NCI-H1105 treated with DMSO at 0.1 percent for 48 hours (cell line): Measurements from ENCODE around the gene CBLL2.
"Not testable (repeated sequence)": the region's sequence is repeated elsewhere in the genome, so short reads cannot be mapped to it uniquely, and the experiment has no call there.

Source experiments
- DNase-seq: peaks from one replicate; lab custom pipeline; 2025; lab: John Stamatoyannopoulos, UW

Gene CBLL2, protein sequence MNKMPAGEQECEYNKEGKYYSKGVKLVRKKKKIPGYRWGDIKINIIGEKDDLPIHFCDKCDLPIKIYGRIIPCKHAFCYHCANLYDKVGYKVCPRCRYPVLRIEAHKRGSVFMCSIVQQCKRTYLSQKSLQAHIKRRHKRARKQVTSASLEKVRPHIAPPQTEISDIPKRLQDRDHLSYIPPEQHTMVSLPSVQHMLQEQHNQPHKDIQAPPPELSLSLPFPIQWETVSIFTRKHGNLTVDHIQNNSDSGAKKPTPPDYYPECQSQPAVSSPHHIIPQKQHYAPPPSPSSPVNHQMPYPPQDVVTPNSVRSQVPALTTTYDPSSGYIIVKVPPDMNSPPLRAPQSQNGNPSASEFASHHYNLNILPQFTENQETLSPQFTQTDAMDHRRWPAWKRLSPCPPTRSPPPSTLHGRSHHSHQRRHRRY

GRCh38 chrX:22272613-22273012 lies at the start of gene CBLL2:
TSS of gene CBLL2 (plus strand) at chrX:22272913. CDS start at chrX:22272992, 79 bp downstream.
- no peak for DNase-seq

DNA sequence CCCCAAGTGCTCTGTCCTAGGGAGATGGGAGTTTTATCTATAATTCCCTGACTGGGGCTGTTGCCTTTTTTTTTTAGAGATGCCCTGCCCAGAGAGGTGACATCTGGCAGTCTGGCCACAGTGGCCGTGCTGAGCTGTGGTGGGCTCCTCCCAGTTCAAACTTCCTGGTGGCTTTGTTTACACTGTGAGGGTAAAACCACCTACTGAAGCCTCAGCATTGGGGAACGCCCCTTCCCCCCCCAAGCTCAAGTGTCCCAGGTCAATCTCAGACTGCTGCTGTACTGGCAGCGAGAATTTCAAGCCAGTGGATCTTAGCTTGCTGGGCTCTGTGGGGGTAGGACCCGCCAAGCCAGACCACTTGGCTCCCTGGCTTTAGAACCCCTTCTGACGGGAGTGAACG lies 38.3 kb upstream of the CBLL2 start:
- DNase-seq, result no peak

DNA sequence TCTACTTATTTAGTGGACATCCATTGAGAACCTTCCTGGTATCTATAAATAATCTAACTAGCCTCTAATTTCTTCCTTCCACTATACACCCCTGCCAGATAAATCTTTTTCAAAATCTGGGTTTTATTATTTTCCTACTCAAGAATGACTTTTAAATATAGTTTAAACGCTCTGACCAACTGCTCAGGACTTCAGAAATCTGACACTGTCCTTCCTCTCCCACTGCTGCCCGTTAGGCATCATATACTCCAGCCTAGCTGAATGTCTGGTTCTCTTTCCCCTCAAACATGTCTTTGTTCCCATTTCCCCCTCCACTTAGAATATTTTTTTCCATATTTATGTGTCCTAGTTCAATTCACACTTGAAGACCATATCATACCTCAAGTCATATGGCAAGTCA lies 35.2 kb upstream of the CBLL2 start:
- no peak for DNase-seq

DNA sequence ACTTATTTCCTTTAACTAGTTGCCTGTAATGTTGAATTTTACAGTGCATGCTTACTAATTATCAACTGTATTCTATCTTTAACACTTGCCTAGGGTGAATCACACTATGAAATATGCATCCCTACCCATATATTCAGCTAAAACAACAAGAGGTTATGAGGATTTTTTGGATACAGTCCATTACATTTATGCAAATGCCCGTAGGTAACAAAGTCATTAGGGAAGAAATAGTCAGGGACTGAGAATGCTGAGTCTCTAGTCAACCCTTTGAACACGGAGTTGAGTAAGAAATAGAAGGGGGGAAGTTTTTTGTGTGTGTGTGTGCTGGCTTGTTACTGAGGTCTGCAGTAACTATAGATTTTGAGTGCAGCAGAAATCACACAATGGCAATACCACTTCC lies 26.1 kb upstream of the CBLL2 start:
- DNase-seq, result no peak

- no peak for DNase-seq
These were observed 25.5 kb upstream of the CBLL2 start for GRCh38 chrX:22247169-22247568.

DNA sequence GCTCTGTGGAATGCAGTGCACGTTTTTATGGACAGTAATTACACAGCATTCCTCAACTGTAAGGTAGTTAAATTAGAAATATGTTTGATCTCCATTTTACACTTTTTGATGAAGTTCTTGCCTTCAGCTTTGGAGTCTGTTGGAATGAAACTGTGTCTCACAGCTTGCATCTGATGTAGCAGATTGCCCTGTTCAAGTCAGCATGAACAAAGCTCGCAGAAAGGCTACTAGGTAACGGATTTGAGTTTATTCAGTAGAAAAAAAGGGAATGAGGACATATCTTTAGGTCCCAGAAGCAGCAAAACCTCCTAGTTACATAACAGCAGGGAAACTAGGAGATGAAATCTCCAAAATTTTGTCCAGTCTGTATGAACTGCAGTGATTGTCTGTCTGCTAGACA lies 24.3 kb upstream of the CBLL2 start:
- no peak for DNase-seq

- DNase-seq, result no peak
These were observed 23.3 kb upstream of the CBLL2 start for GRCh38 chrX:22249371-22249770.

GRCh38 chrX:22268706-22269105 lies 4.0 kb upstream of the CBLL2 start:
- DNase-seq, result no peak

DNA sequence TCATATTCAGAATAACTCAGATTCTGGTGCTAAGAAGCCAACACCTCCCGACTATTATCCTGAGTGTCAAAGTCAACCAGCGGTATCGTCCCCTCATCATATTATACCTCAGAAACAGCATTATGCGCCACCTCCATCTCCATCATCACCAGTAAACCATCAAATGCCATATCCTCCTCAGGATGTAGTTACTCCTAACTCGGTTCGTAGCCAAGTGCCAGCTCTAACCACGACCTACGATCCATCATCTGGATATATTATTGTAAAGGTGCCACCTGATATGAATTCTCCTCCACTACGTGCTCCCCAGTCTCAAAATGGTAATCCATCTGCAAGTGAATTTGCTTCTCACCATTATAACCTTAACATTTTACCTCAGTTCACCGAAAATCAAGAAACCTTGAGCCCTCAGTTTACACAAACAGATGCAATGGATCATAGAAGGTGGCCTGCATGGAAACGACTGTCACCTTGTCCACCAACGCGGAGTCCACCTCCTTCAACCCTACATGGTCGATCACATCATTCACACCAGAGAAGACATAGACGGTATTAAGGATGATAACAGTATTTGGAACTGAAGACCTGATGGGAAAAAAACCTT lies 1.1 kb downstream of the CBLL2 start:
- no peak for DNase-seq

DNA sequence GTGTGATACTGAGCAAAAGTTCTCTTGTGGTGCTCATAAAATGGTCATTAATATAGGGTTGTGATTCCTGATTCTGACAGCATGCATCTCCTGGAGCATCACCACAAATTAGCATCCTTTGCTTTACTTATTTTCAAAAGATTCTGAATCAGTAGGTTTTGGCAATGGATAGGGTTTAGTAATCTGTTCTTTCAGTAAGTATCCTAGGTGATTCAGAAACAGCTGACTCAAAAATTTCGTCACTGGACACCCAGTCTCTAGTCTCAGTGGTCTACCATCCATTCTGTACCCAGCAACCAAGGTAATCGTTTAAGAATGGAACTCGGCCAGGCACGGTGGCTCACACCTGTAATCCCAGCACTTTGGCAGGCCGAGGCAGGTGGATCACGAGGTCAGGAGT lies 4.1 kb downstream of the CBLL2 start:
- no peak for DNase-seq

DNA sequence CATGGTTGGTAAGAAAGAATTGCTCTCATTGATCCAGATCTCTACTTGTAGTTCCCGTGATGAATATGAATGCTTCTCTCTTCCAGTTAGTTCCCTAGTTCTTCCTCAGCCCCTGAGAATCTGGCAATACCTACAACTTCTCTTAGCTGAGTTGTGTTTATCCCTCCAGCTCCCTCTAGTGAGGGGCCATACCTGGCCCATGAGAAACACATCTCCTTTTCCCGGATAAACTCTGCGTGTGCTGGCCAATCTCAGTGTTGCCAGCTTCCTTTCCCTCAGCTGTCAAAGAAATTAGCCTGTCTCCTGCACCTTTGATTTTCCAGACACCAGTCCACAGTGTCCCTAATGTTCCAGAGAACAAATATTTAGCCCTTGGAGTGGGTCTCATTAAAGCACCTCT lies 5.7 kb downstream of the CBLL2 start:
- no peak for DNase-seq

GRCh38 chrX:22289209-22289608 lies 16.5 kb downstream of the CBLL2 start:
- not testable (repeated sequence) for DNase-seq

GRCh38 chrX:22296871-22297270 lies 24.2 kb downstream of the CBLL2 start:
- no peak for DNase-seq

DNA sequence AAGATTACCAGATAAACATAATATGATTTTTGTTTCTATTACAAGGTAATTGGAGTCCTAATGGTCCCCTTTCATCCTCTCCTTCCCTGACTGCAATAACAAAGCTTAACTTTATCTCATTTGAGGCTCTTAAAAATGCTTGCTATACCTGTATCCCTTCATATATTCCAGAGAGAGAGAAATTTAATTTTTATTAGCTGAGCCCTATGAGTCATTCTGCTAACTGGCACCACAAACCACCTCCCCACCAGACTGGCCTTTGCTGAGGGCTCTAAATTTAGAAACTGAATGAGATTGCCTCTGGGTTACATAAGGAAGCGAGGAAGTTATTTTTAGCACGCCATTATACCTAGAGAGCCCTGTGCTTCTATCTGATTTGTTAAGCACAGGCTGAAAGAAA lies 27.4 kb downstream of the CBLL2 start:
- DNase-seq, result peak; percentile 75

DNA sequence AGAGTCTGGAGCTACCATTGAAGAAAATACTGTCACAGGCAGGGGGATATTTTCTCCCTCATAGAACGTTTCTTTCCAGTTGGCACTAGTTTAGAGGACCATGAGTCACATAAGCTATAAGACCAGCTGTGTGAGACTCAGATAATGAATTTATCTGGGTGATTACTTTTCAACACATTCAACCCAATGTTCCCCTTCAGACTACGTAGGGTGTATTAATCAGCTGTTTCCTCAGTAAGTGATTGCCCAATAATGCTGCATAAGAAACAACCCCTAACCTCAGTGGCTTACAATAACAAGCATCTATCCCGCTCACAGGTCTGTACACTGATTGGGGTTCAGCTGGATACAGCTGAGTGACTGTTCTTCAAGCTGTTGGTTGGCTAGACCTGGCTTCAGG lies 38.1 kb downstream of the CBLL2 start:
- DNase-seq, result no peak

- DNase-seq, result no peak
These were observed 41.1 kb downstream of the CBLL2 start for GRCh38 chrX:22313766-22314165.

DNA sequence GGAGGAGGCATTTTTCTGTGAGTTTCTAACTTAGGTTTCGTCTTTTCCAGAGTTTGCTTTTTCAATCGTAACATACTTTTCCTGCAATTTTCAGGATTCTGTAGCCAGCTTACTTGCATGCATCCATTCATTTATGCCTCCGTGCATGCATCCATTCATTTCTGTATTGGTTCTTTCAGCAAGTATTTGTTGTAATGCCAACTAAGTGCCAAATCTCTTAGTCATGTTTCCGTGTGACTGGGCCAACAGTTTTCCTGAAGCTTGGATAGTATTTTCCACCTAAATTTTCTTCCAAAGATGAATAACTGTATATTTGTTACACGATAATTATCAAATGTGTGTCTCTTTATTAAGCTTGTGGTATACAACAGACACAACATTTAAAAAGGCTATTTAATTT lies 41.5 kb downstream of the CBLL2 start:
- no peak for DNase-seq

DNA sequence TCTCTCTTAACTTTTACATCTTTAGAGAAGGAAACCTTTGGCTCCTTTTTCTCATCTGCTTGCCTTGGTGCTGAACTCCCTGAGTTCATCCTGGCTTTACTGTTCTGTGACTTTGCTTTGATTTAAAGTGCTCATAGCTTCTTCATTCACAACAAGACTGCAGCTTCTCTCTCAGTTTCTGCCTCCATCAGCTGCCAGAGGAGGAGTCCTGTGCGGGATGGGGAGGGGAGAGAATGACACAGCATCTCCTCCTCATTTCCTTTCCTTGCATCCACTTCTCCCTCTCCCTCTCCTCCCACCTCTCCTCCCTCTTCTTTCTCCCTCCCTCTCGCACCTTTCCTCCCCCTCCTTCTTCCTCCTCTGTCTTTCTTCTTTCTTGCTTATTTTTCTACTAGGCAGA lies 42.0 kb downstream of the CBLL2 start:
- DNase-seq, result no peak

- no peak for DNase-seq
These were observed 42.4 kb downstream of the CBLL2 start for GRCh38 chrX:22315151-22315550.

- DNase-seq, result no peak
These were observed 47.6 kb downstream of the CBLL2 start for GRCh38 chrX:22320236-22320873.

DNA sequence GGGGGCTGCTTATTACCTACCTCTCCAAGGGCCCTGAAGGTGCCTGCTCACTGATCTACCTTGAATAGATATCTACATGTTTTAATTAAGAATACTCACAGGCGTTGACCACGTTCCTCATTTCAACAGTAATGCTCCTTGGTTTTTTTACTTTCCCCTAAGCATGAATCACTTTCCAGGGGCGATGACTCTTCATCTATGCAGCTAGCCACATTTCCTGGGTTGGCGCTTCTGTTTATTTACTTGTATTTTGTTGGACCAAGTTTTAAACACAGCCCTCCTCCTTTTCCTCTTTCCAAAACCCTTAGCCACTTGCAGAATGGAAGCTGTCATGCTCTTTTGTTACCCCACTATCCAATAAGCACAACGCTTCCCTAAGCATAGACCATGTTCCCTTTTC lies 50.8 kb downstream of the CBLL2 start:
- DNase-seq, result no peak
